Caco-2 (cell line): ENCODE measurements around the gene OXSR1. TPM values are rescaled to one million over a fixed set of nuclear protein-coding genes. Genes with fewer than 3 reads are reported as not detected.

Experiments used
- BruUV-seq: library from RNA; stranded (reverse); fragments of 400-500 nt; replicated peaks from 2 replicates; lab custom pipeline; 2021; lab: Mats Ljungman, UMichigan
- CTCF ChIA-PET: fragments of 300-600 bp; sonication (Branson Sonifier 250); formaldehyde crosslinking; loops from one replicate; lab custom pipeline; 2022; ENCODE audit warnings: antibody characterized with exemption; lab: Charles Lee
- POLR2A ChIA-PET: fragments of 300-600 bp; sonication (Branson Sonifier 250); formaldehyde crosslinking; loops from one replicate; lab custom pipeline; 2022; ENCODE audit warnings: antibody characterized with exemption; lab: Charles Lee
- DNase-seq, 2 experiments: peaks; one replicate each; pipeline versions ENCODE4 v3.0.0 to v3.0.0-alpha.2; 2020 to 2022
- H3K27me3 ChIP-seq: replicated peaks from 2 replicates; pipeline ENCODE4 v1.6.0; 2011; ENCODE audit warnings: low read length; ENCODE audit not compliant: control insufficient read depth, insufficient read depth
- H3K36me3 ChIP-seq: 2 replicates; pipeline ENCODE4 v1.5.1; 2011; ENCODE audit warnings: low read length; ENCODE audit not compliant: control insufficient read depth, insufficient read depth
- H3K4me1 ChIP-seq: fragments of 250-450 bp; sonication (Bioruptor Pico); 2 replicates; pipeline ENCODE4 v1.5.1; 2020; ENCODE audit warnings: mild to moderate bottlenecking
- H3K4me3 ChIP-seq: 2 replicates; pipeline ENCODE4 v1.5.1; 2011; ENCODE audit warnings: low read depth, mild to moderate bottlenecking, control low read depth, low read length
- H3K9me3 ChIP-seq: fragments of 250-450 bp; sonication (Bioruptor Pico); 2 replicates; pipeline ENCODE4 v1.5.1; 2020; ENCODE audit warnings: mild to moderate bottlenecking, moderate library complexity
- H3K27ac Mint-ChIP-seq: one replicate; pipeline ENCODE4 v1.8.0; 2022; ENCODE audit warnings: mixed read lengths; ENCODE audit not compliant: unreplicated experiment
- H3K27me3 Mint-ChIP-seq: one replicate; pipeline ENCODE4 v1.8.0; 2022; ENCODE audit warnings: mixed read lengths; ENCODE audit not compliant: insufficient read depth, unreplicated experiment
- H3K36me3 Mint-ChIP-seq: one replicate; pipeline ENCODE4 v1.8.0; 2022; ENCODE audit warnings: mild to moderate bottlenecking, mixed read lengths; ENCODE audit not compliant: insufficient read depth, unreplicated experiment
- H3K4me1 Mint-ChIP-seq: one replicate; pipeline ENCODE4 v1.8.0; 2022; ENCODE audit warnings: low read depth, mixed read lengths; ENCODE audit not compliant: unreplicated experiment
- H3K4me3 Mint-ChIP-seq: one replicate; pipeline ENCODE4 v1.8.0; 2022; ENCODE audit warnings: mild to moderate bottlenecking, moderate library complexity, mixed read lengths; ENCODE audit not compliant: unreplicated experiment
- H3K9me3 Mint-ChIP-seq: one replicate; pipeline ENCODE4 v1.8.0; 2022; ENCODE audit warnings: mixed read lengths; ENCODE audit not compliant: unreplicated experiment
- CTCF ChIP-seq, 2 experiments: fragments of 200-600 bp in 1 of 2; IDR thresholded peaks; 1 replicate in 1 of 2; 2 replicates in 1 of 2; pipeline versions ENCODE4 v1.5.1 to v1.8.0; 2011 to 2022; ENCODE audit warnings: antibody characterized with exemption in 1 of 2, control low read depth in 1 of 2, inconsistent platforms in 1 of 2, low read depth in 1 of 2, low read length in 1 of 2, mild to moderate bottlenecking in 1 of 2, moderate library complexity in 1 of 2; ENCODE audit not compliant: insufficient read depth in 1 of 2, severe bottlenecking in 1 of 2, unreplicated experiment in 1 of 2
- intact Hi-C: fragments of 100-400 bp; cut with micrococcal nuclease; formaldehyde crosslinking; loops from one replicate; pipeline ENCODE4 v1.10.0; 2022; ENCODE audit not compliant: unreplicated experiment
- total RNA-seq: library from RNA; stranded (reverse); gene quantifications from 2 replicates; pipeline ENCODE4 v1.2.3, GENCODE V29; 2022

OXSR1 gene
- total RNA-seq, 1 experiment from 2014 or later = 39.2 TPM

- H3K9me3 ChIP-seq = no peaks in the 10 kb centered on the region
- H3K4me1 ChIP-seq = peaks cover 36% of the 10 kb centered on the region
- intact Hi-C loops = loop anchor here (1.0 to 10.0 kb wide), 5 partner anchors 19 to 317 kb away; partner anchors contain the start of genes ACVR2B, OXSR1 and XYLB
- DNase-seq = peak; percentile 41 to 46
- peaks cover 27% of the 10 kb centered on the region for H3K4me1 Mint-ChIP-seq
- peak overlapping the region; percentile 95 for H3K4me3 Mint-ChIP-seq
- H3K4me3 ChIP-seq = peak overlapping the region; percentile 89
- peak overlapping the region; percentile 82 for H3K27ac Mint-ChIP-seq
- no peak for TF ChIP-seq CTCF (IDR thresholded peaks at IDR 0.05; ENCODE audit: insufficient read depth in 1 of 2, low read depth in 1 of 2, low read length in 1 of 2, severe bottlenecking in 1 of 2, unreplicated experiment in 1 of 2)
- POLR2A ChIA-PET = interaction anchor here (0.8 to 2.7 kb wide), 6 partner anchors 11 to 318 kb away, joined by 3 to 73 read pairs (median 6); partner anchors contain the start of gene OXSR1
- BruUV-seq = TSS peak; percentile 88
- no peaks in the 10 kb centered on the region for H3K27me3 Mint-ChIP-seq
- CTCF ChIA-PET = interaction anchor here (0.6 to 2.4 kb wide), 6 partner anchors 18 to 318 kb away, joined by 3 to 16 read pairs (median 3); partner anchors contain the start of genes OXSR1 and XYLB
- no peaks in the 10 kb centered on the region for H3K9me3 Mint-ChIP-seq
- no peaks in the 10 kb centered on the region for H3K27me3 ChIP-seq
- H3K36me3 ChIP-seq = no peaks in the 10 kb centered on the region
- peaks cover 36% of the 10 kb centered on the region for H3K36me3 Mint-ChIP-seq
Observed at GRCh38 chr3:38137615-38138348, 27.6 kb upstream of the OXSR1 start.

DNA sequence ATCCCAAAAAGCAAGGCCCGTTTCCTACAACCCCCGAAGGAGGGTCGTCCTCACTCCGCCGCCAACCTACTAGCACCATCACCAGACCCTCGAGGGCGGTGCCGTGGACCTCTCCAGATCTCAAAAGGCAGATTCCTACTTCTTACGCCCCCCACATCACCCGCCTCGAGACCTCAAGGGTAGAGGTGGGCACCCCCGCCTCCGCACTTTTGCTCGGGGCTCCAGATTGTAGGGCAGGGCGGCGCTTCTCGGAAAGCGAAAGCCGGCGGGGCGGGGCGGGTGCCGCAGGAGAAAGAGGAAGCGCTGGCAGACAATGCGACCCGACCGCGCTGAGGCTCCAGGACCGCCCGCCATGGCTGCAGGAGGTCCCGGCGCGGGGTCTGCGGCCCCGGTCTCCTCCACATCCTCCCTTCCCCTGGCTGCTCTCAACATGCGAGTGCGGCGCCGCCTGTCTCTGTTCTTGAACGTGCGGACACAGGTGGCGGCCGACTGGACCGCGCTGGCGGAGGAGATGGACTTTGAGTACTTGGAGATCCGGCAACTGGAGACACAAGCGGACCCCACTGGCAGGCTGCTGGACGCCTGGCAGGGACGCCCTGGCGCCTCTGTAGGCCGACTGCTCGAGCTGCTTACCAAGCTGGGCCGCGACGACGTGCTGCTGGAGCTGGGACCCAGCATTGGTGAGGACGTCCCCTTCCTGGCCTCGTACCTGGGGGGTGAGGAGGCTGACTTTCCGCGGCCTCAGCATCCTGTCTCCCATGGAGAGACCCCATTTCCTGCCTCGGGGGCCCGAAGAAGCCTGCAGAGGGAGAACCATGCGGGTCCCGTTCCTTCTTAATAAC lies 26.8 kb upstream of the OXSR1 start, which contains the start of gene MYD88:
MYD88 (plus strand) TSS at position 313 of the 842 bp plus-strand sequence; CDS start at position 353, 40 bp downstream.
- Mint-ChIP-seq H3K4me1 (peaks cover 21% of the 10 kb centered on the region), H3K36me3 (peaks cover 28% of the 10 kb centered on the region), H3K27ac (peak within 1 kb of the TSS; percentile 82), H3K4me3 (peak within 1 kb of the TSS; percentile 95), H3K9me3 (no peaks in the 10 kb centered on the region), H3K27me3 (no peaks in the 10 kb centered on the region)
- ChIA-PET POLR2A (interaction anchor here (2.7 kb wide), 1 partner anchor 26 kb away, joined by 73 read pairs; the partner anchor contains the start of gene OXSR1), CTCF (interaction anchor here (1.7 to 2.4 kb wide), 2 partner anchors 26 kb away, joined by 7 to 16 read pairs; partner anchors contain the start of gene OXSR1)
- Histone ChIP-seq H3K4me1 (peaks cover 31% of the 10 kb centered on the region), H3K36me3 (no peaks in the 10 kb centered on the region), H3K4me3 (peak within 1 kb of the TSS; percentile 89), H3K9me3 (no peaks in the 10 kb centered on the region), H3K27me3 (no peaks in the 10 kb centered on the region)
- intact Hi-C loops = loop anchor here (5.0 to 10.0 kb wide), 2 partner anchors 99 to 316 kb away; partner anchors contain the start of gene ACVR2B
- DNase-seq = peak; percentile 64 to 76
- no TSS peak for BruUV-seq
- no peak for TF ChIP-seq CTCF (IDR thresholded peaks at IDR 0.05; ENCODE audit: insufficient read depth in 1 of 2, low read depth in 1 of 2, low read length in 1 of 2, severe bottlenecking in 1 of 2, unreplicated experiment in 1 of 2)
